IPS-18a (cell line): Measurements from ENCODE around the gene PLGRKT.
A peak's percentile ranks its signal among the peaks of the same experiment; 100 is the strongest.
"Not testable (repeated sequence)": the region's sequence is repeated elsewhere in the genome, so short reads cannot be mapped to it uniquely, and the experiment has no call there.

Source experiments
- H3K27ac ChIP-seq: one replicate; pipeline ENCODE4 v1.5.1; 2013; ENCODE audit warnings: low read length
- H3K27me3 ChIP-seq: one replicate; pipeline ENCODE4 v1.6.1; 2013; ENCODE audit warnings: mild to moderate bottlenecking, low read length; ENCODE audit not compliant: control insufficient read depth, insufficient read depth
- H3K36me3 ChIP-seq: one replicate; pipeline ENCODE4 v1.6.1; 2013; ENCODE audit warnings: low read depth, low read length; ENCODE audit not compliant: control insufficient read depth
- H3K4me1 ChIP-seq: one replicate; pipeline ENCODE4 v1.6.1; 2013; ENCODE audit warnings: low read depth, low read length; ENCODE audit not compliant: control insufficient read depth
- H3K4me3 ChIP-seq: one replicate; pipeline ENCODE4 v1.5.1; 2013; ENCODE audit warnings: low read length
- H3K9ac ChIP-seq: one replicate; pipeline ENCODE4 v1.6.1; 2013; ENCODE audit warnings: mild to moderate bottlenecking, low read length, moderate library complexity
- H3K9me3 ChIP-seq: one replicate; pipeline ENCODE4 v1.6.1; 2013; ENCODE audit warnings: low read depth, low read length; ENCODE audit not compliant: control insufficient read depth

The PLGRKT gene

GRCh38 chr9:5449521-5450358 is 12.0 kb upstream of the PLGRKT start:
- H3K36me3 ChIP-seq = no peaks in the 10 kb centered on the region
- H3K27me3 ChIP-seq = peaks cover 9% of the 10 kb centered on the region
- H3K27ac ChIP-seq = no peak overlapping the region
- peak overlapping the region; percentile 54 for H3K4me3 ChIP-seq
- H3K9me3 ChIP-seq = no peaks in the 10 kb centered on the region
- no peaks in the 10 kb centered on the region for H3K4me1 ChIP-seq
- H3K9ac ChIP-seq = no peak overlapping the region

DNA sequence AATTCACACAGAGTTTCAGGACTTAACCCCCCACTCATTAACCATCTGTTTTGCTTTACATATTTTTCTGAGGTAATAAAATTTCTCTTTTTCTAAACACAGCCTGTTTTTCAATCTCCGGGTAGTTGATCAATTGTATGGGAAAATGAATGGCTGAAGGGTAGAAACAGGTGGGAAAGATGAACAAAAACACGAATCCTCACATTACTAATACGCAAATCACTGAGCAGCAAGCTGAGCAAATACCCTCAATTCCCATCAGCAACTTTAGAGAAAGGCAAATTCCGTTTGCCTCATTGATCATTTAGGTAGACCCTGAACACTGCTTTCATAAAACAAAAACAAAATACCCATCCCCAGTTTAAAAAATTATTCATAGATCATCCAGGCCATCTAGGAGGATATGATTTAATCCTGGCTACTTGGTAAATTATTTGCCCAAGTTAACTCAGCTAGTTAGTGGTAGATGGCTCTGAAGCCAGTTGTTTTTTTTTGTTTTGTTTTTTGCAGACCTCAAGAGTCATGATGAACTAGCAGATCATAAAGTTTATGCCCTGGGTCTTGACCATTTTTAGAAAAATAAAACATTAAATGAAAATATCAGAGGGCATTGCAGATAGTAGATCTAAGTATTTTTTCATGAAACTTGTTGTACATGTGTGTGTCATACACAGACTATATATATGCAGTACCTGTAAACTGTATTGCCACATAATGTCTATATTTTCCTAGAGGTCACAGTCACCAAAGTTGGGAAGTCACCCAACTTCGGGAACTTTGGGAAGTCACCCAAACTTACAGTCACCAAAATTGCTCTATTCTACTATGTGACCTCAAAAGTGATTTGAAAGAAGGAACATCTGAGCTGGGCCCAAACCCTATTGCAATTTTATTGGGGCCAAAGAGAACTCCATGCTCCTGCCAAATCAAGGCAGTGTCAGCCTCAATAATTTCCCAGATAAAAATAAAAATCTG is 11.0 kb upstream of the PLGRKT start:
- Histone ChIP-seq H3K9ac (no peak overlapping the region), H3K27me3 (peaks cover 9% of the 10 kb centered on the region), H3K36me3 (no peaks in the 10 kb centered on the region), H3K4me1 (no peaks in the 10 kb centered on the region), H3K27ac (no peak overlapping the region), H3K9me3 (no peaks in the 10 kb centered on the region), H3K4me3 (no peak overlapping the region)

GRCh38 chr9:5448016-5448415 is 10.3 kb upstream of the PLGRKT start:
- Histone ChIP-seq H3K4me3 (no peak overlapping the region), H3K9ac (no peak overlapping the region), H3K27ac (no peak overlapping the region), H3K36me3 (no peaks in the 10 kb centered on the region), H3K9me3 (no peaks in the 10 kb centered on the region), H3K27me3 (peaks cover 9% of the 10 kb centered on the region), H3K4me1 (no peaks in the 10 kb centered on the region)

- Histone ChIP-seq H3K9me3 (no peaks in the 10 kb centered on the region), H3K27ac (no peak overlapping the region), H3K27me3 (peaks cover 9% of the 10 kb centered on the region), H3K9ac (no peak overlapping the region), H3K4me3 (no peak overlapping the region), H3K36me3 (no peaks in the 10 kb centered on the region), H3K4me1 (no peaks in the 10 kb centered on the region)
Observed at GRCh38 chr9:5447337-5447736, 9.6 kb upstream of the PLGRKT start.

- H3K36me3 ChIP-seq = no peaks in the 10 kb centered on the region
- peaks cover 9% of the 10 kb centered on the region for H3K27me3 ChIP-seq
- no peaks in the 10 kb centered on the region for H3K4me1 ChIP-seq
- H3K27ac ChIP-seq = no peak overlapping the region
- no peak overlapping the region for H3K9ac ChIP-seq
- no peak overlapping the region for H3K4me3 ChIP-seq
- no peaks in the 10 kb centered on the region for H3K9me3 ChIP-seq
Observed at GRCh38 chr9:5446451-5447236, 8.9 kb upstream of the PLGRKT start.

GRCh38 chr9:5445886-5446285 is 8.2 kb upstream of the PLGRKT start:
- no peak overlapping the region for H3K9ac ChIP-seq
- H3K9me3 ChIP-seq = no peaks in the 10 kb centered on the region

GRCh38 chr9:5445096-5445495 is 7.4 kb upstream of the PLGRKT start:
- H3K9ac ChIP-seq, H3K4me1 ChIP-seq, H3K9me3 ChIP-seq, H3K36me3 ChIP-seq, H3K4me3 ChIP-seq, H3K27ac ChIP-seq, H3K27me3 ChIP-seq: not testable (repeated sequence)

More at GRCh38 chr9:5445886-5446285, 8.2 kb upstream of the PLGRKT start:
- Histone ChIP-seq H3K36me3 (no peaks in the 10 kb centered on the region), H3K27me3 (peaks cover 9% of the 10 kb centered on the region), H3K4me1 (no peaks in the 10 kb centered on the region), H3K27ac (no peak overlapping the region), H3K4me3 (no peak overlapping the region)

GRCh38 chr9:5443850-5444249 is 6.1 kb upstream of the PLGRKT start:
- Histone ChIP-seq H3K4me3 (no peak overlapping the region), H3K9me3 (no peaks in the 10 kb centered on the region), H3K27me3 (no peaks in the 10 kb centered on the region), H3K4me1 (no peaks in the 10 kb centered on the region), H3K36me3 (no peaks in the 10 kb centered on the region), H3K27ac (no peak overlapping the region), H3K9ac (no peak overlapping the region)

DNA sequence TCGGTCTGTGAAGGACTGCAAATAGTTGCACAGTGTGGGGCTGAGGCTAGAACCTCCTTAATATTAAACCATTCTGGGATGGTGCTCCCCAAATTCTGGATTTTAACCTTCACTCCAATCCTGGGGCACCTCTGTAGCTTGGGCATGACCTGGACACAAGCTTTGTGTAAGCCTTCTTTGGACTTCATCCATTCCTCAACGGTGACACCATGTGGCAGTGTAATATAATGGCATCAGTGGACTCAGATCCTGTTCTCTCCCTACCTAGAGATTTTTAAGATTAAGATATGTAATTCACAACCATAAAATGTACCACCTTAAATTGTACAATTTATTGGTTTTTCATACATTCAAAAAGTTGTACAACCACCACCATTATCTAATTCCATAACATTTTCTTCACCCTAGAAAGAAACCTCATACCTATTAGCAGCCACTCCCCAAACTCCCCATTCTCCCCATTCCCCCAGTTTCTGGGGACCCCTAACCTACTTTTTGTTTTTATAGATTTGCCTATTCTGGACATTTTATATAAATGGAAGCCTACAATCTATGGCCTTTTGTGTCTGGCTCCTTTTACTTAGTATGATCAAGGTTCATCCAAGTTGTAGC is 4.8 kb upstream of the PLGRKT start:
- Histone ChIP-seq H3K9me3 (no peaks in the 10 kb centered on the region), H3K4me1 (peaks cover 8% of the 10 kb centered on the region), H3K9ac (no peak overlapping the region)

DNA sequence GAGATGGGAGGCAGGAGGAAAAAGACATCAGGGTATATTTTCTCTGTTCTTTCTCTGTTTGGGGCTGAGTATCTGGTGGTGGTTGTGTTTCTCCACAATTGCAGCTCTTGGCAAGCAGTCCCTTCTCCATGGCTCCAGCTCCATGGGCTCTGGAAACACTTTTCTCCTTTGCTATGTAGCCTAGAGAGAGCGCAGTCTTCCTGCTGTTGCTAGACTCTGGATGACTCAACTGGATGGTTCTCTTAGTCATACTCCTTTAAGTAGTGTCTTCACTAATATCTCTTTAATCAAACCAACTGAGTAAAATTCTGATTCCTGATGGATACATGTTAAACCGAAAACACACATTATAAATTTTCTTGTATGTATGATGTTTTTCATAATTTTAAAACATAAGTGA is 3.3 kb upstream of the PLGRKT start:
- no peak overlapping the region for H3K9ac ChIP-seq
- H3K9me3 ChIP-seq = no peaks in the 10 kb centered on the region
- H3K27me3 ChIP-seq = no peaks in the 10 kb centered on the region
- H3K36me3 ChIP-seq = no peaks in the 10 kb centered on the region
- peaks cover 8% of the 10 kb centered on the region for H3K4me1 ChIP-seq
- no peak overlapping the region for H3K27ac ChIP-seq
- H3K4me3 ChIP-seq = no peak overlapping the region

More for the DNA sequence above, 4.8 kb upstream of the PLGRKT start:
- Histone ChIP-seq H3K27ac (no peak overlapping the region), H3K4me3 (no peak overlapping the region), H3K27me3 (no peaks in the 10 kb centered on the region), H3K36me3 (no peaks in the 10 kb centered on the region)

DNA sequence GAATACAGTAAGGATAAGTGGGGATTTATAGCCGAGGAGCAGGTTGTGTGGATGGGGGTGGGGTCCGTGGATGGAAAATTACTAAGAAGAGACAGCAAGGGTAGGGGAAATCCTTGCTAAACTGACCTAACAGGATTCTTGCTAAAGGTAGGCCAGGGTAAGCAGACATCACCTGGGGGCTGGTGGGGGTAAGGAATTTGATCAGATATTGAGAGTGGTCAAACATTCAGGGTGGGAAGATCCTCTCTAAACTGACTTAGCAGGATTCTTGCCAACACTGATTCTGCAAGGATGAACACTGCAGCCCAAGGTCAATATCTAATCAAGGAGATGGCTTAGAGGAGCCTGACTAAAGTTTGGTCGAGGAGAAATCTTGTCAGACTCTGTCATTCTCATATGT is 2.7 kb upstream of the PLGRKT start:
- no peak overlapping the region for H3K4me3 ChIP-seq
- no peak overlapping the region for H3K27ac ChIP-seq
- no peaks in the 10 kb centered on the region for H3K9me3 ChIP-seq
- peaks cover 4% of the 10 kb centered on the region for H3K36me3 ChIP-seq
- H3K27me3 ChIP-seq = no peaks in the 10 kb centered on the region
- peaks cover 8% of the 10 kb centered on the region for H3K4me1 ChIP-seq
- H3K9ac ChIP-seq = no peak overlapping the region
